Stimulated activated memory B cell treated with anti-CD40 and anti-IgM and Interleukin-4, amounts not matched to agents 10 μg/mL and 1 μg/mL and 100 μg/mL, for 72 hours (primary cell): ENCODE data around the gene BCAS1.

ENCODE experiments used
- ATAC-seq: fragments of 150-1000 bp; cut with Tn5 transposase; 2 replicates; pipeline ENCODE4 v1.10.0; 2021
- H3K27ac Mint-ChIP-seq: one replicate; pipeline ENCODE4 v1.8.0; 2022; ENCODE audit warnings: mild to moderate bottlenecking, mixed read lengths
- H3K27me3 Mint-ChIP-seq: one replicate; pipeline ENCODE4 v1.8.0; 2022; ENCODE audit warnings: mixed read lengths
- H3K36me3 Mint-ChIP-seq: one replicate; pipeline ENCODE4 v1.8.0; 2022; ENCODE audit warnings: mixed read lengths
- H3K4me1 Mint-ChIP-seq: one replicate; pipeline ENCODE4 v1.8.0; 2022; ENCODE audit warnings: mixed read lengths
- H3K4me3 Mint-ChIP-seq: one replicate; pipeline ENCODE4 v1.8.0; 2022; ENCODE audit warnings: mild to moderate bottlenecking, moderate library complexity, mixed read lengths
- H3K9me3 Mint-ChIP-seq: one replicate; pipeline ENCODE4 v1.8.0; 2022; ENCODE audit warnings: mixed read lengths

Gene BCAS1

GRCh38 chr20:54090230-54091119, 20.1 kb upstream of the BCAS1 start:
- no peaks in the 10 kb centered on the region for H3K9me3 Mint-ChIP-seq
- H3K4me1 Mint-ChIP-seq, result peaks cover 12% of the 10 kb centered on the region
- peak overlapping the region; percentile 55 for H3K27ac Mint-ChIP-seq
- H3K27me3 Mint-ChIP-seq, result no peaks in the 10 kb centered on the region
- peak; percentile 84 for ATAC-seq
- H3K4me3 Mint-ChIP-seq, result no peak overlapping the region
- H3K36me3 Mint-ChIP-seq, result no peaks in the 10 kb centered on the region

- H3K4me1 Mint-ChIP-seq, result peaks cover 24% of the 10 kb centered on the region
- H3K27me3 Mint-ChIP-seq, result no peaks in the 10 kb centered on the region
- no peak overlapping the region for H3K27ac Mint-ChIP-seq
- H3K36me3 Mint-ChIP-seq, result no peaks in the 10 kb centered on the region
- no peak overlapping the region for H3K4me3 Mint-ChIP-seq
- ATAC-seq, result no peak
- peaks cover 5% of the 10 kb centered on the region for H3K9me3 Mint-ChIP-seq
Measured at GRCh38 chr20:54088430-54088829, 18.0 kb upstream of the BCAS1 start.

GRCh38 chr20:54086507-54087039, 16.2 kb upstream of the BCAS1 start:
- Mint-ChIP-seq H3K27me3 (no peaks in the 10 kb centered on the region), H3K27ac (no peak overlapping the region), H3K9me3 (peaks cover 5% of the 10 kb centered on the region), H3K4me1 (peaks cover 30% of the 10 kb centered on the region), H3K4me3 (no peak overlapping the region), H3K36me3 (no peaks in the 10 kb centered on the region)
- ATAC-seq, result no peak

- no peak overlapping the region for H3K4me3 Mint-ChIP-seq
- no peak for ATAC-seq
- no peak overlapping the region for H3K27ac Mint-ChIP-seq
- peaks cover 5% of the 10 kb centered on the region for H3K9me3 Mint-ChIP-seq
- H3K27me3 Mint-ChIP-seq, result no peaks in the 10 kb centered on the region
- no peaks in the 10 kb centered on the region for H3K36me3 Mint-ChIP-seq
- H3K4me1 Mint-ChIP-seq, result peaks cover 29% of the 10 kb centered on the region
Measured at GRCh38 chr20:54085910-54086309, 15.5 kb upstream of the BCAS1 start.

- Mint-ChIP-seq H3K4me3 (no peak overlapping the region), H3K27me3 (no peaks in the 10 kb centered on the region), H3K9me3 (peaks cover 5% of the 10 kb centered on the region), H3K36me3 (no peaks in the 10 kb centered on the region), H3K4me1 (peaks cover 29% of the 10 kb centered on the region), H3K27ac (no peak overlapping the region)
- ATAC-seq, result no peak
Measured at GRCh38 chr20:54085425-54085824, 15.0 kb upstream of the BCAS1 start.

- no peaks in the 10 kb centered on the region for H3K36me3 Mint-ChIP-seq
- H3K9me3 Mint-ChIP-seq, result peaks cover 5% of the 10 kb centered on the region
- no peak overlapping the region for H3K4me3 Mint-ChIP-seq
- no peak for ATAC-seq
- H3K27me3 Mint-ChIP-seq, result no peaks in the 10 kb centered on the region
- H3K4me1 Mint-ChIP-seq, result peaks cover 23% of the 10 kb centered on the region
- H3K27ac Mint-ChIP-seq, result peak overlapping the region; percentile 6
Measured at GRCh38 chr20:54084727-54085388, 14.5 kb upstream of the BCAS1 start.

GRCh38 chr20:54084193-54084592, 13.8 kb upstream of the BCAS1 start:
- Mint-ChIP-seq H3K4me3 (no peak overlapping the region), H3K4me1 (peaks cover 25% of the 10 kb centered on the region), H3K27me3 (no peaks in the 10 kb centered on the region), H3K27ac (peak overlapping the region; percentile 6), H3K36me3 (no peaks in the 10 kb centered on the region), H3K9me3 (peaks cover 5% of the 10 kb centered on the region)
- no peak for ATAC-seq

- Mint-ChIP-seq H3K4me3 (no peak overlapping the region), H3K9me3 (peaks cover 5% of the 10 kb centered on the region), H3K36me3 (no peaks in the 10 kb centered on the region), H3K27ac (peak overlapping the region; percentile 6), H3K27me3 (no peaks in the 10 kb centered on the region), H3K4me1 (peaks cover 32% of the 10 kb centered on the region)
- peak; percentile 47 for ATAC-seq
Measured at GRCh38 chr20:54083459-54083858, 13.1 kb upstream of the BCAS1 start.

- Mint-ChIP-seq H3K9me3 (peaks cover 8% of the 10 kb centered on the region), H3K27me3 (no peaks in the 10 kb centered on the region), H3K27ac (no peak overlapping the region), H3K36me3 (no peaks in the 10 kb centered on the region), H3K4me1 (peaks cover 46% of the 10 kb centered on the region), H3K4me3 (no peak overlapping the region)
- ATAC-seq, result no peak
Measured at GRCh38 chr20:54082100-54082499, 11.7 kb upstream of the BCAS1 start.

GRCh38 chr20:54079652-54080051, 9.3 kb upstream of the BCAS1 start:
- no peak for ATAC-seq
- Mint-ChIP-seq H3K27ac (peak overlapping the region; percentile 85), H3K27me3 (no peaks in the 10 kb centered on the region), H3K9me3 (peaks cover 8% of the 10 kb centered on the region), H3K36me3 (no peaks in the 10 kb centered on the region), H3K4me3 (no peak overlapping the region), H3K4me1 (peaks cover 49% of the 10 kb centered on the region)

GRCh38 chr20:54078296-54078984, 8.0 kb upstream of the BCAS1 start:
- Mint-ChIP-seq H3K4me1 (peaks cover 37% of the 10 kb centered on the region), H3K36me3 (no peaks in the 10 kb centered on the region), H3K9me3 (peaks cover 2% of the 10 kb centered on the region), H3K27me3 (no peaks in the 10 kb centered on the region), H3K4me3 (peak overlapping the region; percentile 29), H3K27ac (peak overlapping the region; percentile 85)
- peak; percentile 64 for ATAC-seq

- Mint-ChIP-seq H3K27ac (no peak overlapping the region), H3K9me3 (peaks cover 2% of the 10 kb centered on the region), H3K4me3 (no peak overlapping the region), H3K4me1 (peaks cover 31% of the 10 kb centered on the region), H3K27me3 (no peaks in the 10 kb centered on the region), H3K36me3 (no peaks in the 10 kb centered on the region)
- no peak for ATAC-seq
Measured at GRCh38 chr20:54076259-54076658, 5.9 kb upstream of the BCAS1 start.

GRCh38 chr20:54075322-54075721, 4.9 kb upstream of the BCAS1 start:
- Mint-ChIP-seq H3K27ac (no peak overlapping the region), H3K9me3 (peaks cover 2% of the 10 kb centered on the region), H3K27me3 (no peaks in the 10 kb centered on the region), H3K4me3 (no peak overlapping the region), H3K36me3 (no peaks in the 10 kb centered on the region), H3K4me1 (peaks cover 26% of the 10 kb centered on the region)
- no peak for ATAC-seq

GRCh38 chr20:54074511-54074910, 4.1 kb upstream of the BCAS1 start:
- no peaks in the 10 kb centered on the region for H3K27me3 Mint-ChIP-seq
- H3K9me3 Mint-ChIP-seq, result peaks cover 2% of the 10 kb centered on the region
- no peaks in the 10 kb centered on the region for H3K36me3 Mint-ChIP-seq
- H3K4me3 Mint-ChIP-seq, result no peak overlapping the region
- H3K27ac Mint-ChIP-seq, result no peak overlapping the region
- ATAC-seq, result no peak
- H3K4me1 Mint-ChIP-seq, result peaks cover 26% of the 10 kb centered on the region

- no peaks in the 10 kb centered on the region for H3K27me3 Mint-ChIP-seq
Measured at GRCh38 chr20:54073288-54073687, 2.9 kb upstream of the BCAS1 start.

More at GRCh38 chr20:54073288-54073687, 2.9 kb upstream of the BCAS1 start:
- no peak for ATAC-seq
- Mint-ChIP-seq H3K36me3 (no peaks in the 10 kb centered on the region), H3K4me3 (no peak overlapping the region), H3K9me3 (peaks cover 2% of the 10 kb centered on the region), H3K27ac (no peak overlapping the region), H3K4me1 (peaks cover 22% of the 10 kb centered on the region)
